Progenitor cell of endocrine pancreas (in vitro differentiated cells): ENCODE measurements around the gene CERS2. TPM values are rescaled to one million over a fixed set of nuclear protein-coding genes. Genes with fewer than 3 reads are reported as not detected.

ENCODE experiments used
- DNase-seq: peaks from one replicate; pipeline ENCODE4 v3.0.0; 2021; ENCODE audit warnings: low spot score; ENCODE audit not compliant: unreplicated experiment
- H3K27ac Mint-ChIP-seq: 2 replicates; pipeline ENCODE4 v1.8.0; 2021; ENCODE audit warnings: mild to moderate bottlenecking, moderate library complexity, mixed read lengths
- H3K27me3 Mint-ChIP-seq: 2 replicates; pipeline ENCODE4 v1.8.0; 2021; ENCODE audit warnings: mixed read lengths
- H3K36me3 Mint-ChIP-seq: 2 replicates; pipeline ENCODE4 v1.8.0; 2022; ENCODE audit warnings: mixed read lengths; ENCODE audit not compliant: insufficient read depth
- H3K4me1 Mint-ChIP-seq: 2 replicates; pipeline ENCODE4 v1.8.0; 2021; ENCODE audit warnings: low read depth, mixed read lengths
- H3K4me3 Mint-ChIP-seq: 2 replicates; pipeline ENCODE4 v1.8.0; 2021; ENCODE audit warnings: low read depth, mild to moderate bottlenecking, moderate library complexity, mixed read lengths
- H3K9me3 Mint-ChIP-seq: 2 replicates; pipeline ENCODE4 v1.8.0; 2021; ENCODE audit warnings: low read depth, mixed read lengths
- total RNA-seq: library from RNA; stranded (reverse); gene quantifications from 2 replicates; pipeline ENCODE4 v1.2.1, GENCODE V29; 2021
- TF ChIP-seq, protein P1 (sequence below): fragments of 200-600 bp; sonication (generic); IDR thresholded peaks from one replicate; pipeline ENCODE4 v1.5.0; 2021; ENCODE audit warnings: antibody characterized with exemption, mild to moderate bottlenecking; ENCODE audit not compliant: unreplicated experiment

CERS2 gene
- total RNA-seq, 1 donor from 2014 or later: 187 TPM

DNA sequence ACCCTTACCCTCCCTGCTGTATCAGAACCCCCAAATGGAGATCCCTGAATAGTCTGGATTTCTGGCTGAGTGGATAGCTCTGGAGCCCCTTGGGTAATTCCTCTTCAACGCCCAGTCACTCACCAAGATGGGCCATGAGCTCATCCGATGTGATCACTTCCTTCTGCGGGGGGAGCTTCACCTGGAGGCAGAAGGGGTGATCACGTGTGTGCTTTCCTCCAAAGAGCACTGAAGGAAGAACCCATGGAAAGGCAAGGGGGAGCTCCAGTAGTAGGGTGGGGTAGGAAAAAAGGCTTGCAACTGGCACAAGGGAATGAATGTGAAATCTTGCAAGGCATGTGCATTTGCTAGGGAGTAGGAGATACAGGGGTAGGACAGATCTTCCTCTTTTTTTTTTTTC lies 27.0 kb upstream of the CERS2 start:
- no peak for DNase-seq
- H3K4me1 Mint-ChIP-seq: peaks cover 29% of the 10 kb centered on the region
- H3K9me3 Mint-ChIP-seq: no peaks in the 10 kb centered on the region
- peaks cover 15% of the 10 kb centered on the region for H3K36me3 Mint-ChIP-seq
- H3K27ac Mint-ChIP-seq: no peak overlapping the region
- H3K4me3 Mint-ChIP-seq: no peak overlapping the region
- TF ChIP-seq, protein P1, sequence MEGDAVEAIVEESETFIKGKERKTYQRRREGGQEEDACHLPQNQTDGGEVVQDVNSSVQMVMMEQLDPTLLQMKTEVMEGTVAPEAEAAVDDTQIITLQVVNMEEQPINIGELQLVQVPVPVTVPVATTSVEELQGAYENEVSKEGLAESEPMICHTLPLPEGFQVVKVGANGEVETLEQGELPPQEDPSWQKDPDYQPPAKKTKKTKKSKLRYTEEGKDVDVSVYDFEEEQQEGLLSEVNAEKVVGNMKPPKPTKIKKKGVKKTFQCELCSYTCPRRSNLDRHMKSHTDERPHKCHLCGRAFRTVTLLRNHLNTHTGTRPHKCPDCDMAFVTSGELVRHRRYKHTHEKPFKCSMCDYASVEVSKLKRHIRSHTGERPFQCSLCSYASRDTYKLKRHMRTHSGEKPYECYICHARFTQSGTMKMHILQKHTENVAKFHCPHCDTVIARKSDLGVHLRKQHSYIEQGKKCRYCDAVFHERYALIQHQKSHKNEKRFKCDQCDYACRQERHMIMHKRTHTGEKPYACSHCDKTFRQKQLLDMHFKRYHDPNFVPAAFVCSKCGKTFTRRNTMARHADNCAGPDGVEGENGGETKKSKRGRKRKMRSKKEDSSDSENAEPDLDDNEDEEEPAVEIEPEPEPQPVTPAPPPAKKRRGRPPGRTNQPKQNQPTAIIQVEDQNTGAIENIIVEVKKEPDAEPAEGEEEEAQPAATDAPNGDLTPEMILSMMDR: no peak
- H3K27me3 Mint-ChIP-seq: no peaks in the 10 kb centered on the region

DNA sequence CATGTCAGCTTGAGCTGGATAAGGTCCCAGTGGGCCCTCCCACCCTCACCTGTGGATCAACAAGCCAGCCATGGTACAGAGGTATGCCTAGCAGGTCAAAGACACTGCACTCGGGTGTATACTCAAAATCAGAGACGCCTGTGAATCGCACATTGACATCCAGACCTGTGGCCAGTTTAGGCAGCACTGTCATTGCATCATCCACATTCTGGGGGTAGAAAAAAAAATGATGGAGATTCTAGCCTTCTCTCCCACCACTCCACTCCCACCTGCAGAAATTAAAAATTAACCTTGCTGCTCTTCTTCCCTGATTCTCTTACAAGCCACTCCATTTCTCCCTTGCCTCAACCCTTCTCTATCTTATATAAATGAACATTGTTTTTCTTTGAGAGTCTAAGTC lies 25.8 kb upstream of the CERS2 start:
- Mint-ChIP-seq H3K27ac (no peak overlapping the region), H3K27me3 (no peaks in the 10 kb centered on the region), H3K4me1 (peaks cover 17% of the 10 kb centered on the region), H3K9me3 (no peaks in the 10 kb centered on the region), H3K36me3 (peaks cover 15% of the 10 kb centered on the region), H3K4me3 (no peak overlapping the region)
- TF ChIP-seq, protein P1: no peak
- DNase-seq: no peak

DNA sequence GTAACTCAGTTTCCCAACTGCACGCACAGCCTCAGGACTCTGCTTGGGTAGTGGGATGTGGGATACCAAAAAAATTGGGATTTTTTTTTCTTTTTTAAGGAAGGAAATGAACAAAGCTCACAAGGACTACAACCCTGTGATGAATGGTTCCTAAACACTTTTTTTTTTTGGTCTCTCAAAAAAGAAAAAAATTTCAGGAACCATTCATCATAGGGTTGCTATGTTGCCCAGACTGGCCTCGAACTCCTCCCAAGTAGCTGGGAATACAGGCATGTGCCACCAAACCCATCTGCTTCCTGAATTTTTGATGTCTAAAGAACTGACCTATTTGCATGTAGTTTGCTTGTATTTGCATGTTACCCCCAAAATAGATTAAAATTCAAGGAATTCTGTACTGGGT lies 25.3 kb upstream of the CERS2 start:
- TF ChIP-seq, protein P1: no peak
- no peak overlapping the region for H3K4me3 Mint-ChIP-seq
- H3K4me1 Mint-ChIP-seq: peaks cover 15% of the 10 kb centered on the region
- H3K36me3 Mint-ChIP-seq: peaks cover 15% of the 10 kb centered on the region
- DNase-seq: no peak
- H3K27me3 Mint-ChIP-seq: no peaks in the 10 kb centered on the region
- no peaks in the 10 kb centered on the region for H3K9me3 Mint-ChIP-seq
- H3K27ac Mint-ChIP-seq: no peak overlapping the region

DNA sequence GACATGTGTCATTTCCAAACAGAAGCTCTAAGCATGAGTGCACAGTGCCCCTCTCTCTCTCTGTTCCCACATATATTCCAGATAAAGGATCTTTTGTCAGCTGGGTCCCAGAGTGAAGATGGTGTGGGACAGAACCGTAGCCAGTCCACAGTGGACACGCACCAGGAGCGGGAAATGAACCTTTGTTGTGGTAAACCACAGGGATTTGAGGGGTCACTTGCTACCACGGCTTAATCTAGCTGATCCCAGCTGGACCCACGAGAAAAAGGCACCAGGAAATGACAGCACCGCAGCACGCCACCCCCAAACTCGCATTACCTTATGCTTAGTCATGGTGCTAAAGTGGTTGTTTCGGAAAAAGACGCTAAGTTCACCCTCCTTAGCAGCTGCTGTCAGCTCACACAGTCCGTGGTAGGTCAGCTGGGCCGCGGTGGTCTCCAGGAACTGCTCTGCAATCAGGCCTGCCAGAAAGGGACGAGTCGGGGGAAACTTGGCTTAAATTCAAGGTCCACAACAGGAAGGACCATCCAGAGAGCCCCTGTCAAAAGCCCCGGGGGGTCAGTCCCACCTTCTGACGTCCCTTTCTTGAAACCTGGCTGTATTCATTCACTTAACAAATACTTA lies 24.5 kb upstream of the CERS2 start:
- DNase-seq: no peak
- Mint-ChIP-seq H3K27me3 (no peaks in the 10 kb centered on the region), H3K27ac (no peak overlapping the region), H3K36me3 (peaks cover 15% of the 10 kb centered on the region), H3K9me3 (no peaks in the 10 kb centered on the region), H3K4me1 (peaks cover 9% of the 10 kb centered on the region), H3K4me3 (no peak overlapping the region)
- TF ChIP-seq, protein P1: no peak

DNA sequence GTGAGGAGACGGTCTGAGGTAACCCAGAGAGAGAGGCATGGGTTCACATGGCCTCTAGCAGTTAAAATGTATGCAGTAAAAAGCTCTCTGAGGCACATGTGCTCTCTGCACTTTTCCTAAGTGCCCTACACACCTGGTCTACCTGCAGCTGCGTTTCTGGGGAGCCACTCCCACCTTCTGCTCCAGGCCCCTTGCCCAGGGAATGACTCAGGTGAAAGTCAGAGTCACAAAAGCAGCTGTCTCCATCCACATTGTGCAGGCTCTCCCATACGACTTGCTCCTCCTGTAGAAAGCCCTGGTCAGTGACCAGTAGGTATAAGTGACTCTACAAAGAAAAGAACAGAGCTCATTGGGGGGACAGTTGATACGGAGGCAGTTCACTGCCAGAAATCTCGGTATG lies 23.3 kb upstream of the CERS2 start:
- Mint-ChIP-seq H3K36me3 (peaks cover 15% of the 10 kb centered on the region), H3K4me3 (no peak overlapping the region), H3K4me1 (peaks cover 5% of the 10 kb centered on the region), H3K9me3 (no peaks in the 10 kb centered on the region), H3K27ac (no peak overlapping the region), H3K27me3 (no peaks in the 10 kb centered on the region)
- TF ChIP-seq, protein P1: no peak
- no peak for DNase-seq
